Parathyroid adenoma (tissue), 2 donors: ENCODE measurements around the gene AHDC1.

Source experiments
- H2AFZ ChIP-seq: fragments of 300-600 bp; sonication (generic); one replicate; pipeline ENCODE4 v1.7.0; 2017; ENCODE audit warnings: antibody characterized with exemption, mild to moderate bottlenecking
- H3K27ac ChIP-seq: fragments of 300-600 bp; sonication (generic); one replicate; pipeline ENCODE4 v1.7.0; 2017
- H3K27me3 ChIP-seq: fragments of 300-600 bp; sonication (generic); one replicate; pipeline ENCODE4 v1.7.0; 2017; ENCODE audit warnings: low read length; ENCODE audit not compliant: control insufficient read depth, insufficient read depth
- H3K36me3 ChIP-seq: fragments of 300-600 bp; sonication (generic); one replicate; pipeline ENCODE4 v1.7.0; 2017; ENCODE audit warnings: low read length; ENCODE audit not compliant: control insufficient read depth, insufficient read depth
- H3K4me1 ChIP-seq: fragments of 300-600 bp; sonication (generic); one replicate; pipeline ENCODE4 v1.7.0; 2017; ENCODE audit warnings: control low read depth
- H3K4me2 ChIP-seq: fragments of 300-600 bp; sonication (generic); one replicate; pipeline ENCODE4 v1.7.0; 2017; ENCODE audit warnings: low read length
- H3K4me3 ChIP-seq: fragments of 300-600 bp; sonication (generic); one replicate; pipeline ENCODE4 v1.7.0; 2017; ENCODE audit warnings: low read depth, low read length
- H3K79me2 ChIP-seq: fragments of 300-600 bp; sonication (generic); one replicate; pipeline ENCODE4 v1.7.0; 2017; ENCODE audit warnings: control low read depth
- H3K9ac ChIP-seq: fragments of 300-600 bp; sonication (generic); one replicate; pipeline ENCODE4 v1.7.0; 2017; ENCODE audit warnings: mild to moderate bottlenecking
- H3K9me3 ChIP-seq: fragments of 300-600 bp; sonication (generic); one replicate; pipeline ENCODE4 v1.7.0; 2017; ENCODE audit warnings: low read length; ENCODE audit not compliant: control insufficient read depth
- CTCF ChIP-seq: fragments of 300-600 bp; sonication (generic); IDR thresholded peaks from one replicate; pipeline ENCODE4 v1.7.0; 2017; ENCODE audit warnings: antibody characterized with exemption, mild to moderate bottlenecking
- donor health status: primary hyperparathyroidism.

The AHDC1 gene

GRCh38 chr1:27571439-27572018 lies 32.4 kb downstream of the AHDC1 start:
- Histone ChIP-seq H3K27ac (no peak overlapping the region), H3K4me2 (peak overlapping the region; percentile 2), H3K4me1 (peaks cover 36% of the 10 kb centered on the region), H2AFZ (no peak overlapping the region), H3K9ac (no peak overlapping the region), H3K4me3 (no peak overlapping the region), H3K79me2 (peaks cover 2% of the 10 kb centered on the region), H3K9me3 (no peaks in the 10 kb centered on the region), H3K36me3 (no peaks in the 10 kb centered on the region), H3K27me3 (no peaks in the 10 kb centered on the region)
- TF ChIP-seq CTCF: no peak

DNA sequence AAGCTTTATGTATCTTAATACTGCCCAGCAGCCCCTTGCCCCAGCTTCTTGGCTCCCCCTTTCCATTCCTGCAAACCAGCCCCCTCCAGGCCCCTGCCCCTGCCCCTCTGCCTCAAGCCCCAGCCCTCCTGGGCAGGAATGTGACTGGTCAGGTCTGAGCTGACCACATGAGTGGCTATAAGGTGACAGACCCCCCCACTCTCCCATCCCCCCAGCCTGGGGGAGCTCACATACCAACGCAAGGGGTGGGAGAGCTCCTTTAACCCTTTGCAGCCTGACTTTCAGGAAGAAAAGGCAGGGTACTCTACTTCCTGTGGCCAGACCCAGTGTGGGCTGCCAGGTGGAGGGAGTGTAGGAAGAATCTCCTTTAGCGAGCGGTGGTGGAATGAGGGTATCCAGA lies 33.2 kb downstream of the AHDC1 start:
- H3K4me3 ChIP-seq: no peak overlapping the region
- H3K27ac ChIP-seq: no peak overlapping the region

DNA sequence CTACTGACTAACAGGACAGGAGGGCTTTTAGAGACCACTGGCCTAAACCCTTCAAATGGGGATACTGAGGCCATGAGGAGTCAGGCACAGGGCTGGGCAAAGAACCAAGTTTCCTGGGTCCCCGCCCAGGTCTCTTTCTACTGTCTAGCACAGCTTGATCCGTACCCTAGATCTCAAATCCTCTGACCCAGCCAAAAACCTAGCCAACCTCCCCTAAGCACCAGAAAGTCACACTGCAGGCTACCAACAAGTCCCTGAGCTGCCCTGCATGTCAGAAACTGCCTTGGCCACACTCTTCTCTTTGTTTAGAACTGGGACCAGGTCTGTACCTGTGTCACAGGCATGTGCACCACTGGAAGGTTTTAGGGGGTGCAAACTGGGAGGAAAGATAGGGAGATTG lies 33.6 kb downstream of the AHDC1 start:
- Histone ChIP-seq H3K27ac (peak overlapping the region; percentile 42), H3K9ac (no peak overlapping the region), H3K4me3 (no peak overlapping the region)

More for the DNA sequence above, 33.2 kb downstream of the AHDC1 start:
- Histone ChIP-seq H3K9ac (no peak overlapping the region), H3K79me2 (peaks cover 5% of the 10 kb centered on the region), H3K4me1 (peaks cover 36% of the 10 kb centered on the region), H3K4me2 (no peak overlapping the region), H2AFZ (no peak overlapping the region), H3K9me3 (no peaks in the 10 kb centered on the region), H3K36me3 (no peaks in the 10 kb centered on the region), H3K27me3 (no peaks in the 10 kb centered on the region)
- TF ChIP-seq CTCF: no peak

DNA sequence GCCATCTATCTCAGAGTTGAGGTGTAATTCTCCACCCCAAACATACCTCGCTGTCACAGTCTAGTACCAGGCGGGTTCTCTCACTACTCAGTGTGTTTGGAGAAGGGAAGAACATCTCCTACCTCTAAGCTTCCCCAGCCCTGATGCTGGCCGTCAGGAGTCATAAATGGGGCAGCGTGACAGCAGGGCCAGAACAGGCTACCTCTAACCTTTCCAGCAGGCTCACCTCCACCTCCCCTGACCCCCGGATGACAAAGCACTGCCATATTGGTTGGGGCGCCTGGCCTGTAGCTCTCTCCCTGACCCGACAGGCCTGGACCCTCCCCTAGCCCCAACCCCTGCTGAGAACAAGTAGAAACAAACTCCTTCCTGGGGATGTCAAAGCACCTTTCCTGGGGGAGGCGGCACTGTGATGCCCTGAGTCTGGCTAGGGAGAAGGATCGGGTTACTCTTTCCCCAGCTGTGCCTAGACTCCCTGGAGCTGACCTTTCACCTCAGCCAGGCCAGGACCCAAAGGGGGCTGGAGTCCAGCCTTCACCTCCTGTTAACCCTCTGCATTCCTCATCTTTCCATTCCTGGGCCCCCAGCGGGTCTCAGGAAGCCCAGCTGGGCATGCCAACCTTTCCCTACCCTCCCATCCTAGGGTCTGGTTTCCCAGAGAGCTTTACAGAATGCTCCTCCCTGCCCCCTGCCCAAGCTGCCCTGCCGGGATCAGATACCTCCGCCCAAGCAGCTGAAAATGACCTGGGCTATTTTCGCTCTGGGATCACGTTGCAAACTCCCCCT lies 34.2 kb downstream of the AHDC1 start:
- no peak overlapping the region for H3K9ac ChIP-seq
- H3K4me3 ChIP-seq: no peak overlapping the region
- H2AFZ ChIP-seq: no peak overlapping the region
- no peaks in the 10 kb centered on the region for H3K36me3 ChIP-seq
- H3K79me2 ChIP-seq: peaks cover 13% of the 10 kb centered on the region
- H3K27me3 ChIP-seq: no peaks in the 10 kb centered on the region
- no peak for TF ChIP-seq CTCF
- no peaks in the 10 kb centered on the region for H3K9me3 ChIP-seq
- H3K4me2 ChIP-seq: no peak overlapping the region
- peaks cover 36% of the 10 kb centered on the region for H3K4me1 ChIP-seq
- H3K27ac ChIP-seq: peak overlapping the region; percentile 42

More for the DNA sequence above, 33.6 kb downstream of the AHDC1 start:
- no peaks in the 10 kb centered on the region for H3K27me3 ChIP-seq
- H3K9me3 ChIP-seq: no peaks in the 10 kb centered on the region
- H2AFZ ChIP-seq: no peak overlapping the region
- H3K4me2 ChIP-seq: no peak overlapping the region
- no peak for TF ChIP-seq CTCF
- H3K79me2 ChIP-seq: peaks cover 8% of the 10 kb centered on the region
- no peaks in the 10 kb centered on the region for H3K36me3 ChIP-seq
- H3K4me1 ChIP-seq: peaks cover 36% of the 10 kb centered on the region
